NOMO-1 treated with DMSO at 0.1 percent for 48 hours (cell line): ENCODE data around the gene RASSF3.
"Not testable (repeated sequence)": the region's sequence is repeated elsewhere in the genome, so short reads cannot be mapped to it uniquely, and the experiment has no call there.

ENCODE experiments used
- DNase-seq: peaks from one replicate; lab custom pipeline; 2025; ENCODE audit not compliant: unreplicated experiment; lab: John Stamatoyannopoulos, UW

The RASSF3 gene

GRCh38 chr12:64610079-64610659 is at the start of gene RASSF3:
Gene RASSF3 (plus strand): TSS chr12:64610495. CDS start chr12:64610633, 138 bp downstream.
- DNase-seq = peak; percentile 84

- DNase-seq = no peak
Measured at GRCh38 chr12:64561302-64562136, 48.8 kb upstream of the RASSF3 start.

GRCh38 chr12:64566122-64566521 is 44.2 kb upstream of the RASSF3 start:
- DNase-seq = no peak

GRCh38 chr12:64566831-64567517 is 43.3 kb upstream of the RASSF3 start:
- DNase-seq = peak; percentile 59

GRCh38 chr12:64567570-64567969 is 42.7 kb upstream of the RASSF3 start:
- no peak for DNase-seq

- DNase-seq = no peak
Measured at GRCh38 chr12:64568298-64568697, 42.0 kb upstream of the RASSF3 start.

GRCh38 chr12:64569923-64570691 is 40.2 kb upstream of the RASSF3 start:
- no peak for DNase-seq

GRCh38 chr12:64571411-64571810 is 38.9 kb upstream of the RASSF3 start:
- DNase-seq = no peak

GRCh38 chr12:64572241-64572640 is 38.1 kb upstream of the RASSF3 start:
- no peak for DNase-seq

- DNase-seq = no peak
Measured at GRCh38 chr12:64574837-64575236, 35.5 kb upstream of the RASSF3 start.

- no peak for DNase-seq
Measured at GRCh38 chr12:64577046-64577445, 33.2 kb upstream of the RASSF3 start.

GRCh38 chr12:64578566-64578965 is 31.7 kb upstream of the RASSF3 start:
- DNase-seq = no peak

- no peak for DNase-seq
Measured at GRCh38 chr12:64580681-64581080, 29.6 kb upstream of the RASSF3 start.

GRCh38 chr12:64582114-64582513 is 28.2 kb upstream of the RASSF3 start:
- DNase-seq = no peak

- DNase-seq = no peak
Measured at GRCh38 chr12:64582862-64583261, 27.4 kb upstream of the RASSF3 start.

GRCh38 chr12:64583395-64583770 is 26.9 kb upstream of the RASSF3 start:
- DNase-seq = not testable (repeated sequence)

GRCh38 chr12:64583771-64584421 is 26.4 kb upstream of the RASSF3 start:
- peak; percentile 44 for DNase-seq

GRCh38 chr12:64585104-64585503 is 25.2 kb upstream of the RASSF3 start:
- no peak for DNase-seq

- DNase-seq = no peak
Measured at GRCh38 chr12:64587447-64587846, 22.8 kb upstream of the RASSF3 start.

GRCh38 chr12:64590183-64590582 is 20.1 kb upstream of the RASSF3 start:
- no peak for DNase-seq
